ENCODE data around the gene MLXIP. TPM values are rescaled to one million over a fixed set of nuclear protein-coding genes. Genes with fewer than 3 reads are reported as not detected.

Gene MLXIP
- total RNA-seq, 1 experiment from 2014 or later = 32.4 TPM

DNA sequence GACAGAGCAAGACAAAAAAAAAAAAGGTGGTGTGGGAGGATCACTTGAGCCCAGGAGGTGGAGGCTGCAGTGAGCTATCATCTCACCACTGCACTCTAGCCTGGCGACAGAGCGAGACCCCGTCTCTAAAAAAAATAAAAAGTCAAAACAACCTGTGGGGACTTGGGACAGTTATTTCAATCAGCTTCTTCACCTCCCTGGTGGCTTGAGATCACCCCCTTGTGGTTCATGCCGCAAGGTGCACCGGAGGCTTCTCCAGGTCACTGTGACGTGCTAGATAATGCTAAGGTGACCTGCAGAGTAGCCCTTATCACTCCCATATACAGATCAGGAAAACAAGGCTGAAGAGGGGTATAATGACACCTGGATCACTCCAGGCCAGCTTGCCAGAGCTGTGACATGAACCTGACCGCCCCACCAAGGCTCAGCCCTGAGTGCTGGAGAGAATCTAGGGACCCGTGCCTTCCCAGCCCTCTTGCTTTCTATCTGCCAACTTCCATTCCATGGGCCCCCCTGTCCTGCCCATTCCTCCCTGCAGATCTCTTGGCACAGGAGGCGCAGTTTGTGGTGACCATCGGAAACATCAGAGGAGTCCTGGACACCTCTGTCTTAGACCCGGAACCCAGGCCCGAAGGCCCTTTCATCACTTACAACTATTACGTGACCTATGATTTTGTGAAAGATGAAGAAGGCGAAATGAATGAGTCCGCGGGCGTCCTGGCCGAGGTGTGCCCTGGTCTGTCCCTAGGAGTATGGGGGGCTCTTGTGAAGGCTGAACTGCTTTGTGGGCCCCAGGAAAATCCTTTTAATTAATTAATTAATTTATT is 112.5 kb downstream of the MLXIP start:
- H3K4ac ChIP-seq (ENCODE audit: low read depth, low read length) = no peak overlapping the region
- H3K9me3 ChIP-seq (ENCODE audit: control insufficient read depth, low read depth, low read length) = no peaks in the 10 kb centered on the region
- H4K5ac ChIP-seq (ENCODE audit: insufficient read length, low read depth, low read length) = no peak overlapping the region
- H4K20me1 ChIP-seq (ENCODE audit: control insufficient read depth, insufficient read depth, insufficient read length) = peaks cover 3% of the 10 kb centered on the region
- H2AFZ ChIP-seq (ENCODE audit: low read length) = no peak overlapping the region
- H2BK12ac ChIP-seq (ENCODE audit: insufficient read length, low read depth, low read length) = no peak overlapping the region
- H3K27me3 ChIP-seq (ENCODE audit: insufficient read depth, low read length) = no peaks in the 10 kb centered on the region
- no peaks in the 10 kb centered on the region for H3K23me2 ChIP-seq (ENCODE audit: insufficient read length, low read depth, low read length, poor library complexity, severe bottlenecking)
- H4K8ac ChIP-seq (replicated peaks; ENCODE audit: insufficient read length, low read depth, low read length) = no peak overlapping the region
- TF ChIP-seq, protein P1, sequence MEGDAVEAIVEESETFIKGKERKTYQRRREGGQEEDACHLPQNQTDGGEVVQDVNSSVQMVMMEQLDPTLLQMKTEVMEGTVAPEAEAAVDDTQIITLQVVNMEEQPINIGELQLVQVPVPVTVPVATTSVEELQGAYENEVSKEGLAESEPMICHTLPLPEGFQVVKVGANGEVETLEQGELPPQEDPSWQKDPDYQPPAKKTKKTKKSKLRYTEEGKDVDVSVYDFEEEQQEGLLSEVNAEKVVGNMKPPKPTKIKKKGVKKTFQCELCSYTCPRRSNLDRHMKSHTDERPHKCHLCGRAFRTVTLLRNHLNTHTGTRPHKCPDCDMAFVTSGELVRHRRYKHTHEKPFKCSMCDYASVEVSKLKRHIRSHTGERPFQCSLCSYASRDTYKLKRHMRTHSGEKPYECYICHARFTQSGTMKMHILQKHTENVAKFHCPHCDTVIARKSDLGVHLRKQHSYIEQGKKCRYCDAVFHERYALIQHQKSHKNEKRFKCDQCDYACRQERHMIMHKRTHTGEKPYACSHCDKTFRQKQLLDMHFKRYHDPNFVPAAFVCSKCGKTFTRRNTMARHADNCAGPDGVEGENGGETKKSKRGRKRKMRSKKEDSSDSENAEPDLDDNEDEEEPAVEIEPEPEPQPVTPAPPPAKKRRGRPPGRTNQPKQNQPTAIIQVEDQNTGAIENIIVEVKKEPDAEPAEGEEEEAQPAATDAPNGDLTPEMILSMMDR (conservative IDR thresholded peaks at IDR 0.05) = peak; percentile 91
- no peaks in the 10 kb centered on the region; a peak in 1 of 7 replicates for H3K36me3 Mint-ChIP-seq (ENCODE audit: insufficient read depth in 1 of 3, low read depth in 3 of 3)
- no peak overlapping the region for H3K56ac ChIP-seq (ENCODE audit: insufficient read length, low read depth, low read length)
- H3K27ac Mint-ChIP-seq = no peak overlapping the region; a peak in 1 of 7 replicates
- no peak overlapping the region for H3K4me3 Mint-ChIP-seq
- no peak overlapping the region for H2BK120ac ChIP-seq (ENCODE audit: low read depth, low read length, poor library complexity, severe bottlenecking)
- no peak overlapping the region for H3K18ac ChIP-seq (ENCODE audit: insufficient read length, low read depth, low read length)
- H2BK15ac ChIP-seq (ENCODE audit: low read depth, low read length) = no peak overlapping the region
- no CpG with 5 or more reads among the region's 18 CpGs for WGBS (ENCODE audit: extremely low coverage, insufficient read length, low lambda C conversion rate)
- H3K4me2 ChIP-seq (ENCODE audit: insufficient read depth, insufficient read length, low read length) = no peak overlapping the region
- H3K23ac ChIP-seq (ENCODE audit: insufficient read length, low read depth, low read length) = no peak overlapping the region
- H3K79me1 ChIP-seq (ENCODE audit: insufficient read depth, low read depth, low read length, poor library complexity, severe bottlenecking) = no peaks in the 10 kb centered on the region
- H3K14ac ChIP-seq (ENCODE audit: insufficient read depth, low read length) = no peak overlapping the region
- no peak overlapping the region for H3K27ac ChIP-seq (ENCODE audit: insufficient read length, low read depth, low read length)
- peaks cover 0 to 6% of the 10 kb centered on the region in 2 experiments; a peak in 1 of 4 replicates for H3K4me1 Mint-ChIP-seq
- DNase-seq = peak; percentile 91
- 0 out of 2 replicates have a peak, but pooled peaks cover 5% of the 10 kb centered on the region for H3K27me3 Mint-ChIP-seq (ENCODE audit: low read depth)
- no peak overlapping the region for H2BK20ac ChIP-seq (ENCODE audit: low read depth, low read length, poor library complexity, severe bottlenecking)
- H3T11ph ChIP-seq (ENCODE audit: low read length) = no peak overlapping the region
- H2BK5ac ChIP-seq (ENCODE audit: insufficient read length, low read length) = no peak overlapping the region
- no peak overlapping the region for H2AK5ac ChIP-seq (ENCODE audit: insufficient read length, low read length)
- H3K79me2 ChIP-seq (ENCODE audit: insufficient read depth, low read length) = no peaks in the 10 kb centered on the region
- H3K9me3 Mint-ChIP-seq = peaks cover 4 to 10% of the 10 kb centered on the region in 2 experiments
- no peak overlapping the region for H3K9ac ChIP-seq (ENCODE audit: extremely low read depth, insufficient read length, low read length)
- H4K91ac ChIP-seq (ENCODE audit: insufficient read length, low read depth, low read length) = no peak overlapping the region
- no peaks in the 10 kb centered on the region for H3K4me1 ChIP-seq (ENCODE audit: insufficient read depth, low read length)

All from H9 (cell line).